ENCODE data around the gene C9orf152.
A peak's percentile ranks its signal among the peaks of the same experiment; 100 is the strongest.
"Not testable (repeated sequence)": the region's sequence is repeated elsewhere in the genome, so short reads cannot be mapped to it uniquely, and the experiment has no call there.

Gene C9orf152

GRCh38 chr9:110213413-110214044 is 5.6 kb upstream of the C9orf152 start:
- H3K9me3 Mint-ChIP-seq: peaks cover 6% of the 10 kb centered on the region
- H3K4me3 Mint-ChIP-seq: no peak overlapping the region
- peaks cover 9% of the 10 kb centered on the region for H3K27me3 Mint-ChIP-seq (ENCODE audit: low read depth)
- no peaks in the 10 kb centered on the region for H3K4me1 Mint-ChIP-seq
- H3K27ac Mint-ChIP-seq: no peak overlapping the region
- no peaks in the 10 kb centered on the region for H3K36me3 Mint-ChIP-seq (ENCODE audit: low read depth)
- no peak for TF ChIP-seq CTCF (IDR thresholded peaks at IDR 0.05; ENCODE audit: unreplicated experiment in 3 of 3)

- Mint-ChIP-seq H3K27me3 (ENCODE audit: low read depth) (peaks cover 18% of the 10 kb centered on the region), H3K4me3 (no peak overlapping the region)
Observed at GRCh38 chr9:110207071-110207641, 803 bp downstream of the C9orf152 start.

GRCh38 chr9:110206389-110206788 is 1.6 kb downstream of the C9orf152 start:
- Mint-ChIP-seq H3K27me3 (ENCODE audit: low read depth) (peaks cover 21% of the 10 kb centered on the region), H3K36me3 (ENCODE audit: low read depth) (no peaks in the 10 kb centered on the region), H3K4me3 (no peak overlapping the region), H3K27ac (no peak overlapping the region), H3K4me1 (peaks cover 4% of the 10 kb centered on the region), H3K9me3 (no peaks in the 10 kb centered on the region)
- TF ChIP-seq CTCF (IDR thresholded peaks at IDR 0.05; ENCODE audit: unreplicated experiment in 3 of 3): no peak

More at GRCh38 chr9:110207071-110207641, 803 bp downstream of the C9orf152 start:
- no peak for TF ChIP-seq CTCF (IDR thresholded peaks at IDR 0.05; ENCODE audit: unreplicated experiment in 3 of 3)
- no peak overlapping the region for H3K27ac Mint-ChIP-seq
- no peaks in the 10 kb centered on the region for H3K9me3 Mint-ChIP-seq
- no peaks in the 10 kb centered on the region for H3K36me3 Mint-ChIP-seq (ENCODE audit: low read depth)
- H3K4me1 Mint-ChIP-seq: peaks cover 4% of the 10 kb centered on the region

GRCh38 chr9:110205612-110206011 is 2.3 kb downstream of the C9orf152 start:
- H3K9me3 Mint-ChIP-seq; H3K4me3 Mint-ChIP-seq; H3K27ac Mint-ChIP-seq; H3K4me1 Mint-ChIP-seq; H3K36me3 Mint-ChIP-seq (ENCODE audit: low read depth): not testable (repeated sequence)
- H3K27me3 Mint-ChIP-seq (ENCODE audit: low read depth): peaks cover 21% of the 10 kb centered on the region

- Mint-ChIP-seq H3K4me1 (peaks cover 4% of the 10 kb centered on the region), H3K4me3 (no peak overlapping the region), H3K27ac (no peak overlapping the region), H3K9me3 (no peaks in the 10 kb centered on the region), H3K27me3 (ENCODE audit: low read depth) (peaks cover 18% of the 10 kb centered on the region), H3K36me3 (ENCODE audit: low read depth) (no peaks in the 10 kb centered on the region)
- TF ChIP-seq CTCF (IDR thresholded peaks at IDR 0.05; ENCODE audit: unreplicated experiment in 3 of 3): no peak
Observed at GRCh38 chr9:110202232-110202631, 5.7 kb downstream of the C9orf152 start.

- peak overlapping the region in 1 of 3 experiments; percentile 2 for H3K27ac Mint-ChIP-seq
- H3K36me3 Mint-ChIP-seq (ENCODE audit: low read depth): no peaks in the 10 kb centered on the region
- H3K9me3 Mint-ChIP-seq: no peaks in the 10 kb centered on the region
- peaks cover 18% of the 10 kb centered on the region for H3K27me3 Mint-ChIP-seq (ENCODE audit: low read depth)
- H3K4me3 Mint-ChIP-seq: no peak overlapping the region
- no peak for TF ChIP-seq CTCF (IDR thresholded peaks at IDR 0.05; ENCODE audit: unreplicated experiment in 3 of 3)
- H3K4me1 Mint-ChIP-seq: peaks cover 4% of the 10 kb centered on the region
Observed at GRCh38 chr9:110199643-110200042, 8.3 kb downstream of the C9orf152 start.
